Keratinocyte (primary cell): ENCODE results near the gene KDM1B. TPM values are rescaled to one million over a fixed set of nuclear protein-coding genes. Genes with fewer than 3 reads are reported as not detected.

Experiments
- DNase-seq: peaks from one replicate; pipeline ENCODE4 v3.0.0-alpha.2; 2011; ENCODE audit warnings: low read depth, missing footprints, low spot score
- FAIRE-seq: peaks from 2 replicates; lab custom pipeline; 2011; peaks lifted over from hg19 to GRCh38; lab: Jason Lieb, UNC
- H2AFZ ChIP-seq: 2 replicates; pipeline ENCODE4 v1.6.0; 2012; ENCODE audit warnings: low read length, control low read depth, inconsistent platforms; ENCODE audit not compliant: control insufficient read depth
- H3K27ac ChIP-seq: 2 replicates; pipeline ENCODE4 v1.5.1; 2011; ENCODE audit warnings: low read length; ENCODE audit not compliant: control insufficient read depth, insufficient read depth
- H3K27me3 ChIP-seq: 3 replicates; pipeline ENCODE4 v1.6.0; 2011; ENCODE audit warnings: low read length; ENCODE audit not compliant: control insufficient read depth, insufficient read depth; ENCODE audit errors: extremely low read depth
- H3K36me3 ChIP-seq, 2 experiments: 2 replicates in 1 of 2; 3 replicates in 1 of 2; pipeline ENCODE4 v1.5.1; 2011; ENCODE audit warnings: low read length in 2 of 2, mild to moderate bottlenecking in 1 of 2; ENCODE audit not compliant: control insufficient read depth in 2 of 2, insufficient read depth in 2 of 2; ENCODE audit errors: extremely low read depth in 1 of 2
- H3K4me1 ChIP-seq: 3 replicates; pipeline ENCODE4 v1.5.1; 2011; ENCODE audit warnings: low read length; ENCODE audit not compliant: control insufficient read depth, insufficient read depth; ENCODE audit errors: extremely low read depth
- H3K4me2 ChIP-seq: 3 replicates; pipeline ENCODE4 v1.6.0; 2011; ENCODE audit warnings: low read depth, low read length; ENCODE audit not compliant: control insufficient read depth, insufficient read depth; ENCODE audit errors: extremely low read depth
- H3K4me3 ChIP-seq, 3 experiments: fragments of 200-600 bp in 1 of 3; sonication (generic) in 1 of 3; 2 replicates in 2 of 3; 3 replicates in 1 of 3; pipeline ENCODE4 v1.5.1; 2011 to 2016; ENCODE audit warnings: low read length in 3 of 3, mild to moderate bottlenecking in 3 of 3, control low read depth in 2 of 3, inconsistent platforms in 1 of 3, low read depth in 1 of 3, mixed read lengths in 1 of 3, mixed run types in 1 of 3, moderate library complexity in 1 of 3; ENCODE audit not compliant: control insufficient read depth in 2 of 3, insufficient read depth in 2 of 3; ENCODE audit errors: extremely low read depth in 1 of 3
- H3K79me2 ChIP-seq: 2 replicates; pipeline ENCODE4 v1.6.0; 2012; ENCODE audit warnings: low read length; ENCODE audit not compliant: control insufficient read depth, insufficient read depth
- H3K9ac ChIP-seq: 3 replicates; pipeline ENCODE4 v1.6.0; 2011; ENCODE audit warnings: low read length; ENCODE audit not compliant: control insufficient read depth, insufficient read depth; ENCODE audit errors: extremely low read depth
- H3K9me1 ChIP-seq: 3 replicates; pipeline ENCODE4 v1.6.0; 2011; ENCODE audit warnings: low read length; ENCODE audit not compliant: control insufficient read depth, insufficient read depth; ENCODE audit errors: extremely low read depth
- H3K9me3 ChIP-seq: 2 replicates; pipeline ENCODE4 v1.5.1; 2012; ENCODE audit warnings: low read depth, low read length; ENCODE audit not compliant: control insufficient read depth
- H4K20me1 ChIP-seq: 3 replicates; pipeline ENCODE4 v1.6.0; 2011; ENCODE audit warnings: low read length; ENCODE audit not compliant: control insufficient read depth, insufficient read depth; ENCODE audit errors: extremely low read depth
- EZH2 ChIP-seq: IDR thresholded peaks from one replicate; pipeline ENCODE4 v1.6.1; 2012; ENCODE audit warnings: inconsistent platforms, mild to moderate bottlenecking, low read length, moderate library complexity
- dilution Hi-C: fragments of 300-500 bp; cut with MboI; formaldehyde crosslinking; loops from one replicate; pipeline ENCODE4 v1.7.0; 2020; ENCODE audit warnings: low sequenced_read_pairs; ENCODE audit not compliant: extremely low pct_ligation_motif_present
- polyA plus RNA-seq, 5 experiments: library from polyadenylated mRNA; depleted of rRNA in 3 of 5; stranded (reverse) in 3 of 5; stranded (forward) in 1 of 5; unstranded in 1 of 5; fragments of >200 nt; gene quantifications; 1 replicate in 1 of 5; 2 replicates in 3 of 5; 3 replicates in 1 of 5; pipeline versions ENCODE4 v1.2.1 to v1.2.3, GENCODE V29; 2011 to 2012; ENCODE audit warnings: missing spikeins in 2 of 5, low read depth in 1 of 5, low replicate concordance in 1 of 5
- TF ChIP-seq, protein P1 (sequence below), 3 experiments: IDR thresholded peaks in 1 of 3; conservative IDR thresholded peaks in 1 of 3; optimal IDR thresholded peaks in 1 of 3; 2 replicates in 2 of 3; 3 replicates in 1 of 3; pipeline versions ENCODE3 to v1.5.1; 2011; ENCODE audit warnings: low read length in 3 of 3, mild to moderate bottlenecking in 3 of 3, moderate library complexity in 2 of 3, control low read depth in 1 of 3, inconsistent platforms in 1 of 3; ENCODE audit not compliant: insufficient read depth in 2 of 3; ENCODE audit errors: extremely low read depth in 1 of 3

The KDM1B gene
- polyA plus RNA-seq, 1 donor (not counting 4 experiments of a cell fraction or from before 2014, with no cell fraction given): 32.7 TPM

DNA sequence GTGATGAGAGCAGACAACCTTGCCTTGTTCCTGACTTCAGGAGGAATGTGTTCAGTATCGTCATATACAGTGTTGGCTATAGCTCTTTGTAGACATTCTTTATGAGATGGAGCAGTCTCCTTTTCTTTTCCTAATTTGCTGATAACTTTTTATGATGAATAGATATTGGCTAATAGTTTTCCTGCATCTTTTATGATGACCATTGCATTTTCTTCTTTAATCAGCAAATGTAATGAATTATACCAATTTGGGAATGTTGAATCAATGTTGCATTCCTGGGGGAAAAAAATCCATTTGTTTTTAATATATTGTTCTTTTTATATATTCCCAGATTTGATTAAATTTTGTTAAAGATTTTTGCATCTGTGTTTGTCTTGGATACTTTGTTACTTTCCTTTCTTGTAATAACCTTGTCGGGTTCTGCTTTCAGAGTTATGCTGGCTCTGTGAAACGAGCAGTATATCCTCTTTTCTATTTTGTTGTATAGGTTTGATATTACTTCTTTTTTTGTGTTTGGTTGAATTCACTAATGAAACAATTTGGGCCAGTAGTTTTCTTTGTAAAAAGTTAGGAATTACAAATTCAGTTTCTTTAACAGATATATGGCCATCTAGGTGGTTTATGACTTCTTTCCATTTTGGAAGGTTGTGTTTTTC, 23.9 kb downstream of the KDM1B start:
- no peak overlapping the region for H3K9ac ChIP-seq
- no peak overlapping the region for H2AFZ ChIP-seq
- no peak for FAIRE-seq
- no peaks in the 10 kb centered on the region for H3K36me3 ChIP-seq
- no peaks in the 10 kb centered on the region for H3K4me1 ChIP-seq
- H3K27ac ChIP-seq: no peak overlapping the region
- no peak overlapping the region for H3K4me2 ChIP-seq
- DNase-seq: no peak
- H3K4me3 ChIP-seq: no peak overlapping the region
- no peak for TF ChIP-seq EZH2
- TF ChIP-seq, protein P1, sequence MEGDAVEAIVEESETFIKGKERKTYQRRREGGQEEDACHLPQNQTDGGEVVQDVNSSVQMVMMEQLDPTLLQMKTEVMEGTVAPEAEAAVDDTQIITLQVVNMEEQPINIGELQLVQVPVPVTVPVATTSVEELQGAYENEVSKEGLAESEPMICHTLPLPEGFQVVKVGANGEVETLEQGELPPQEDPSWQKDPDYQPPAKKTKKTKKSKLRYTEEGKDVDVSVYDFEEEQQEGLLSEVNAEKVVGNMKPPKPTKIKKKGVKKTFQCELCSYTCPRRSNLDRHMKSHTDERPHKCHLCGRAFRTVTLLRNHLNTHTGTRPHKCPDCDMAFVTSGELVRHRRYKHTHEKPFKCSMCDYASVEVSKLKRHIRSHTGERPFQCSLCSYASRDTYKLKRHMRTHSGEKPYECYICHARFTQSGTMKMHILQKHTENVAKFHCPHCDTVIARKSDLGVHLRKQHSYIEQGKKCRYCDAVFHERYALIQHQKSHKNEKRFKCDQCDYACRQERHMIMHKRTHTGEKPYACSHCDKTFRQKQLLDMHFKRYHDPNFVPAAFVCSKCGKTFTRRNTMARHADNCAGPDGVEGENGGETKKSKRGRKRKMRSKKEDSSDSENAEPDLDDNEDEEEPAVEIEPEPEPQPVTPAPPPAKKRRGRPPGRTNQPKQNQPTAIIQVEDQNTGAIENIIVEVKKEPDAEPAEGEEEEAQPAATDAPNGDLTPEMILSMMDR (optimal IDR thresholded peaks at IDR 0.05 in 1 of 3, IDR thresholded peaks at IDR 0.05 in 1 of 3, conservative IDR thresholded peaks at IDR 0.05 in 1 of 3; ENCODE audit: extremely low read depth in 1 of 3, insufficient read depth in 2 of 3, low read length in 3 of 3): no peak
- no peaks in the 10 kb centered on the region for H3K9me1 ChIP-seq
- dilution Hi-C loops: no loop called here
- H3K9me3 ChIP-seq: no peaks in the 10 kb centered on the region
- no peaks in the 10 kb centered on the region for H3K27me3 ChIP-seq
- H4K20me1 ChIP-seq: no peaks in the 10 kb centered on the region
- no peaks in the 10 kb centered on the region for H3K79me2 ChIP-seq

DNA sequence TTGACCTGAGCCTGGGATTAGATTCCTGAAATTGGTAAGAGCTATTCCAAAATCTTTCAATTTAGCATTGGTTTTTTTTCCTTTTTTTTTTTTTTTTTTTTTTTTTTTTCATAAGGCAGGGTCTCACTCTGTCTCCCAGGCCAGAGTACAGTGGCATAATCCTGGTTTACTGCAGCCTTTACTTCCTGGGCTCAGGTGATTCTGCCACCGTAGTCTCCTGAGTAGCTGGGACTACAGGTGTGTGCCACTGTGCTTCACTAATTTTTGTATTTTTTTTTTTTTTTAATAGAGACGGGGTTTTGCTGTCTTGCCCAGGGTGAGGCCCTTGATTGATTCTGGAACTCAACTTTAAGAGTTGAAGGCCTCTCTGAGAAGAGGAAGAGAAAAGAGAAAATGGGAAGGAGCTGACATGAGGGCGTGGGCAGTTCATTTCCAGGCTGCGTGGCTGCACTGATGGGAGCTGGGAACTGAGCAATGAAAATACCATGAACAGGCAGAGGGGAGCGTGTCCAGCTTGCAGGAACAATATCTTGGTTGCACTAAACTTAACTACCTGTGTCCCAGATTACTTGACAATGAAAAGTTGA, 24.6 kb downstream of the KDM1B start:
- Histone ChIP-seq H2AFZ (no peak overlapping the region), H3K79me2 (no peaks in the 10 kb centered on the region), H3K9me3 (no peaks in the 10 kb centered on the region), H3K4me3 (no peak overlapping the region), H3K27me3 (no peaks in the 10 kb centered on the region), H3K9me1 (no peaks in the 10 kb centered on the region), H3K36me3 (no peaks in the 10 kb centered on the region), H3K27ac (no peak overlapping the region), H3K9ac (no peak overlapping the region), H3K4me2 (no peak overlapping the region), H3K4me1 (no peaks in the 10 kb centered on the region), H4K20me1 (no peaks in the 10 kb centered on the region)
- dilution Hi-C loops: no loop called here
- FAIRE-seq (no peak), DNase-seq (no peak)
- no peak for TF ChIP-seq EZH2
- TF ChIP-seq, protein P1 (optimal IDR thresholded peaks at IDR 0.05 in 1 of 3, IDR thresholded peaks at IDR 0.05 in 1 of 3, conservative IDR thresholded peaks at IDR 0.05 in 1 of 3; ENCODE audit: extremely low read depth in 1 of 3, insufficient read depth in 2 of 3, low read length in 3 of 3): no peak
